OCI-LY7 (cell line): ENCODE data around the gene SIGLEC7.
A peak's percentile ranks its signal among the peaks of the same experiment; 100 is the strongest.

ENCODE experiments used
- EZH2phosphoT487 ChIP-seq: fragments of 200-600 bp; sonication (generic); IDR thresholded peaks from 2 replicates; pipeline ENCODE4 v1.6.1; 2018; ENCODE audit warnings: low read depth, borderline replicate concordance, mild to moderate bottlenecking, mixed run types, antibody characterized with exemption, low read length, moderate library complexity, mixed read lengths
- TF ChIP-seq, protein P1 (sequence below): fragments of 200-600 bp; sonication (generic); conservative IDR thresholded peaks from 2 replicates; pipeline ENCODE4 v1.5.1; 2014; ENCODE audit warnings: mild to moderate bottlenecking, antibody characterized with exemption, low read length, moderate library complexity, mixed read lengths

DNA sequence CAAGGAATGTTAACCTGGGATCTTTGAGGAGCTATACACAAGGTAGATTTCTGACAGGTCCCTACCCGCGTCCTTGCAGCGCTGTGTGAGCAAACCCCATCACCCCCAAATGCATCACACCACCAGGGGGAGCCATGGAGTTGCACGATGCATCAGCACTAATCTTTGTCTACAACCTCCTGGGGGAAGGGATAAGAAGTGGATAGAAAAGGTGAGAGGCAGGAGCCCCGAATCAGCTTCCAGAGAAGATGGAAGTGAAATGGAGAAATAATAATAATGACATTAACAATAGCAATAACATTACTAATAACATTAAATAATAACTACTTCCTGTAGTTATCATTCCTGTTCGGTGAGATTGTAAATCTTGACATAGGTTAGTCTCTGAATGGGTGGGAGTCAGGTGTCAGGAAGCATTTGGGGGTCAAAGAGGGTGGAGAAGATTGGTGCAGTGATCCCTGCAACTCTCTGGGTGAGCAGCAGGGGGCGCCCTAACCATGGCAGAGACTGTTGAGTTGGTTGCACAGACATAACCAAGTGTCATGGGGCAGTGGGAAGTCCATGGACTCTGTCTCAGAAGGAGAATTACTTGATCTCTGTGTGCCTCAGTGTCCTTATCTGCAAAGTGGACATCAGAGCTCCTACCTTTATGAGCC, 16.5 kb downstream of the SIGLEC7 start:
- TF ChIP-seq, protein P1, sequence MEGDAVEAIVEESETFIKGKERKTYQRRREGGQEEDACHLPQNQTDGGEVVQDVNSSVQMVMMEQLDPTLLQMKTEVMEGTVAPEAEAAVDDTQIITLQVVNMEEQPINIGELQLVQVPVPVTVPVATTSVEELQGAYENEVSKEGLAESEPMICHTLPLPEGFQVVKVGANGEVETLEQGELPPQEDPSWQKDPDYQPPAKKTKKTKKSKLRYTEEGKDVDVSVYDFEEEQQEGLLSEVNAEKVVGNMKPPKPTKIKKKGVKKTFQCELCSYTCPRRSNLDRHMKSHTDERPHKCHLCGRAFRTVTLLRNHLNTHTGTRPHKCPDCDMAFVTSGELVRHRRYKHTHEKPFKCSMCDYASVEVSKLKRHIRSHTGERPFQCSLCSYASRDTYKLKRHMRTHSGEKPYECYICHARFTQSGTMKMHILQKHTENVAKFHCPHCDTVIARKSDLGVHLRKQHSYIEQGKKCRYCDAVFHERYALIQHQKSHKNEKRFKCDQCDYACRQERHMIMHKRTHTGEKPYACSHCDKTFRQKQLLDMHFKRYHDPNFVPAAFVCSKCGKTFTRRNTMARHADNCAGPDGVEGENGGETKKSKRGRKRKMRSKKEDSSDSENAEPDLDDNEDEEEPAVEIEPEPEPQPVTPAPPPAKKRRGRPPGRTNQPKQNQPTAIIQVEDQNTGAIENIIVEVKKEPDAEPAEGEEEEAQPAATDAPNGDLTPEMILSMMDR = peak; percentile 96
- TF ChIP-seq EZH2phosphoT487 = no peak
